Loucy (cell line): ENCODE results near the gene USP25.

Experiments
- EZH2phosphoT487 ChIP-seq: fragments of 200-600 bp; IDR thresholded peaks from 2 replicates; pipeline ENCODE4 v1.6.1; 2018; ENCODE audit warnings: antibody characterized with exemption, mild to moderate bottlenecking, moderate library complexity, borderline replicate concordance
- TF ChIP-seq, protein P1 (sequence below): fragments of 200-600 bp; sonication (generic); conservative IDR thresholded peaks from 2 replicates; pipeline ENCODE4 v1.5.1; 2014; ENCODE audit warnings: mild to moderate bottlenecking, antibody characterized with exemption, low read length

DNA sequence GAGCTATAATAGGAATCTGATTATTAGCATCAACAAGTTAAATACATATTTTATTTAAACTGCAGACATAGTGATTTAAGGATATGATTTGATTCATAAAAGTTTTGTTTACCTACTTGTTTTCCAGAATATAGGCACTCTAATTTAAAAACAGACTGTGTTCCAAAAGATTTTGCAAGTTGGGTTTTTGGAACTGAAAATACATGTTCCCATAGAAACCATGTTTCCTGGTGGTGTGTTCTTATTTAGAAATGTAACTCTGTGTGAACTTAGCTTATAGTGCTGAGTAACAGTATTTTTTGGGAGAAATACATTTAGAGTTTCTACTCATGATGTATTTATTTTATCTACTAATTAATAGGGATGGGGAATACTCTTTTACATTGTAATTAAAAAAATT is 21.8 kb downstream of the USP25 start:
- TF ChIP-seq, protein P1, sequence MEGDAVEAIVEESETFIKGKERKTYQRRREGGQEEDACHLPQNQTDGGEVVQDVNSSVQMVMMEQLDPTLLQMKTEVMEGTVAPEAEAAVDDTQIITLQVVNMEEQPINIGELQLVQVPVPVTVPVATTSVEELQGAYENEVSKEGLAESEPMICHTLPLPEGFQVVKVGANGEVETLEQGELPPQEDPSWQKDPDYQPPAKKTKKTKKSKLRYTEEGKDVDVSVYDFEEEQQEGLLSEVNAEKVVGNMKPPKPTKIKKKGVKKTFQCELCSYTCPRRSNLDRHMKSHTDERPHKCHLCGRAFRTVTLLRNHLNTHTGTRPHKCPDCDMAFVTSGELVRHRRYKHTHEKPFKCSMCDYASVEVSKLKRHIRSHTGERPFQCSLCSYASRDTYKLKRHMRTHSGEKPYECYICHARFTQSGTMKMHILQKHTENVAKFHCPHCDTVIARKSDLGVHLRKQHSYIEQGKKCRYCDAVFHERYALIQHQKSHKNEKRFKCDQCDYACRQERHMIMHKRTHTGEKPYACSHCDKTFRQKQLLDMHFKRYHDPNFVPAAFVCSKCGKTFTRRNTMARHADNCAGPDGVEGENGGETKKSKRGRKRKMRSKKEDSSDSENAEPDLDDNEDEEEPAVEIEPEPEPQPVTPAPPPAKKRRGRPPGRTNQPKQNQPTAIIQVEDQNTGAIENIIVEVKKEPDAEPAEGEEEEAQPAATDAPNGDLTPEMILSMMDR = no peak
- no peak for TF ChIP-seq EZH2phosphoT487
